ENCODE measurements around the gene VEGFB.
A peak's percentile ranks its signal among the peaks of the same experiment; 100 is the strongest.

The VEGFB gene

DNA sequence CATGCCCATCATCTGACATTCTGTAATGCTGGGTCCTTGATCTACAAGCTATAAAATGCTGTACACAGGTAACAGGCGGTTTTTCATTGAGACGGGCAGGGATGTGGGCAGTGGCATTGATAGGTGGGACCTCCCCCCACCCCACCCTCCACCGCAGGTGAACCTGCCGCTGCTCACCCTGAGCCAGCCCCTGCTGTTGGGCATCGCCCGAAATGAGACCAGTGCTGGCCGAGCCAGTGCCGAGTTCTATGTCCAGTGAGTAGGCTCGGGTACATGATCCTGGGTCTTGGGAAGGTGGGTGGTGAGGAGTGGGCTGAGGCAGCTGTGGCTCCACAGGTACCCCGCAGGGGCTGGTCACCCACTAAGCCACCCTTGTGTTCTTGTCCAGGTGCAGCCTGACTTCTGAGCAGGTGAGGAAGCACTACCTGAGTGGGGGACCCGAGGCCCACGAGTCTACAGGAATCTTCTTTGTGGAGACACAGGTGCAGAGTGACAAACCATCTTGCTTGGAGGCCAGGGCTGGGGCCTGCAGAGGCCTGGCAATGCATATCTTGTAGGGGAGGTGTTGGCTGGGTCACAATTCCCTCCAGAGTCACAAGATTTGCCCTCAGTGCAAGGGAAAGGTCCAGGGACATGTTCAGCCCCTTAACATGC lies 5.2 kb upstream of the VEGFB start:
- DNase-seq (ENCODE audit: extremely low read depth, low read depth): no peak
- TF ChIP-seq, protein P1, sequence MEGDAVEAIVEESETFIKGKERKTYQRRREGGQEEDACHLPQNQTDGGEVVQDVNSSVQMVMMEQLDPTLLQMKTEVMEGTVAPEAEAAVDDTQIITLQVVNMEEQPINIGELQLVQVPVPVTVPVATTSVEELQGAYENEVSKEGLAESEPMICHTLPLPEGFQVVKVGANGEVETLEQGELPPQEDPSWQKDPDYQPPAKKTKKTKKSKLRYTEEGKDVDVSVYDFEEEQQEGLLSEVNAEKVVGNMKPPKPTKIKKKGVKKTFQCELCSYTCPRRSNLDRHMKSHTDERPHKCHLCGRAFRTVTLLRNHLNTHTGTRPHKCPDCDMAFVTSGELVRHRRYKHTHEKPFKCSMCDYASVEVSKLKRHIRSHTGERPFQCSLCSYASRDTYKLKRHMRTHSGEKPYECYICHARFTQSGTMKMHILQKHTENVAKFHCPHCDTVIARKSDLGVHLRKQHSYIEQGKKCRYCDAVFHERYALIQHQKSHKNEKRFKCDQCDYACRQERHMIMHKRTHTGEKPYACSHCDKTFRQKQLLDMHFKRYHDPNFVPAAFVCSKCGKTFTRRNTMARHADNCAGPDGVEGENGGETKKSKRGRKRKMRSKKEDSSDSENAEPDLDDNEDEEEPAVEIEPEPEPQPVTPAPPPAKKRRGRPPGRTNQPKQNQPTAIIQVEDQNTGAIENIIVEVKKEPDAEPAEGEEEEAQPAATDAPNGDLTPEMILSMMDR (IDR thresholded peaks at IDR 0.05; ENCODE audit: low read depth, low read length): no peak

DNA sequence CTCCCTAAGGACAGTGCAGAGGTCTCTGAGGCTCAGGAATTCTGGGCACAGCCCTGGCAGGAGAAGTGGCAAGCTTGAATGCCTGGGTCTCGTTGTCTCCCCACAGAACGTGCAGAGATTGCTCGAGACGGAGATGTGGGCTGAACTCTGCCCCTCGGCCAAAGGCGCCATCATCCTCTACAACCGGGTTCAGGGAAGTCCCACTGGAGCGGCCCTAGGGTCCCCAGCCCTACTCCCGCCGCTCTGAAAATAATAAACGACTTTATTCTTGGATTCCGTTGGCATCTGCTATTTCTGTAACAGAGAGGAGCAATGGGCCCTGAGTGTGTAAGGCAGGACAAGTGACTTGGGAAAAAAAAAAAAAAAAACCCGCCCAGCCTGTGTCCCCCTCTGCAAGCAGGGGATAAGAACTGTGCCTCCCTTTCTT lies 4.6 kb upstream of the VEGFB start:
- TF ChIP-seq, protein P1 (IDR thresholded peaks at IDR 0.05; ENCODE audit: low read depth, low read length): no peak
- no peak for DNase-seq (ENCODE audit: extremely low read depth, low read depth)

DNA sequence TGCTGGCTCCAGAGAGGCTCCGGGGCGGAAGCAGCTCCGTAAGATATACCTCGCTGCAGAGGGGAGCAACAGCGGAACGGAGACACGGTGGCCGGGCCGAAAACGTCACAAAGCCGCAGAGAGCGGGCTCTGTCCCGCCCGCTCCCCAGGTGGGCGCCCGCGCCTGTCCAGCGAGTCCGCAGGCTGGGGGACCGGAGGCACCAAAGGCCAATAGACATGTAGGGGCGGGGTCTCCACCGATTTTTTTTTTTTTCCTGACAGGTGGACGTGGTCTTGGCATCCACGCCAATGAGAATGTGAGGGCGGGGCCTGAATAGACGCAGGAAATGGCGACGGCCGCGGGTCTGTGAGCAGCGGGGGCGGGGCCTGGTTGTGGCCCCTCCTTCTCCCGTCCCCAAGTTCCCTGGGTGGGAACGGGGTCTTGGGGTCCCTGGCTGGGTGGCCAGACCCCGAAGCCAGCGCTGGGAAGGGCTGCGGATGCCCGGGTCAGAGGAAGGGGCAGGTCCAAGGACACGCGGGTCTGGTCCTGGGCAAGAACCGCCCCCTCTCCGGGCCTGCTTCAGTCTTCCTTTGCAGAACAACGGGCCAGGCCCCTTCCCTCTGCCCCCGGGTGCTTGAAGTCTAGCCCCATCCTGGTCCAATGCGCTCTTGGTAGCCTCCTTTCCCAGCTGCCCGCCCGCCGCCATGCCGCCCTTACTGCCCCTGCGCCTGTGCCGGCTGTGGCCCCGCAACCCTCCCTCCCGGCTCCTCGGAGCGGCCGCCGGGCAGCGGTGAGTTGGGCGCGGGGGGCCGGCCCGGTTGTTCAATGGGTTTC lies 4.0 kb upstream of the VEGFB start, which contains the start of gene DNAJC4:
TSS of gene DNAJC4 (plus strand) at position 378 of the 814 bp plus-strand sequence. CDS start at position 685, 307 bp downstream.
- TF ChIP-seq, protein P1 (IDR thresholded peaks at IDR 0.05; ENCODE audit: low read depth, low read length): no peak
- peak; percentile 45 for DNase-seq (ENCODE audit: extremely low read depth, low read depth)

DNA sequence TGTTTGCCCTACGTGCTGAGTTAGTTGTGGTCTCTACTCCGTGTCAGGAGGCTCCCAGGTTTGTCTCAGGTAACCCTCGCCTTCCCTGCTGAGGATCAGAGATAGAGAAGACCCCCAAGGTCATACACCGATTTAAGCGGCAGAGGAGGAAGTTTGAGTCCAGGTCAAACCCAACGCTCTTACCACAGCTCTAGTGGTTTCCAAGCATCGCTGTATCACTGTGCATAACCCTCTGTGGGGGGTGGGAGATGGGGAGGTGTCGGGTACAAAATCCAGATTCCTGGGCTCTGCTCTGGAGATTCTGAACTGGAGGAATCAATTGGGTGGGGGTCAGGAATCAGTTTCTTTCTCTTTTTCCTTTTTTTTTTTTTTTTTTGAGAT lies 3.4 kb upstream of the VEGFB start:
- TF ChIP-seq, protein P1 (IDR thresholded peaks at IDR 0.05; ENCODE audit: low read depth, low read length): no peak
- DNase-seq (ENCODE audit: extremely low read depth, low read depth): no peak

DNA sequence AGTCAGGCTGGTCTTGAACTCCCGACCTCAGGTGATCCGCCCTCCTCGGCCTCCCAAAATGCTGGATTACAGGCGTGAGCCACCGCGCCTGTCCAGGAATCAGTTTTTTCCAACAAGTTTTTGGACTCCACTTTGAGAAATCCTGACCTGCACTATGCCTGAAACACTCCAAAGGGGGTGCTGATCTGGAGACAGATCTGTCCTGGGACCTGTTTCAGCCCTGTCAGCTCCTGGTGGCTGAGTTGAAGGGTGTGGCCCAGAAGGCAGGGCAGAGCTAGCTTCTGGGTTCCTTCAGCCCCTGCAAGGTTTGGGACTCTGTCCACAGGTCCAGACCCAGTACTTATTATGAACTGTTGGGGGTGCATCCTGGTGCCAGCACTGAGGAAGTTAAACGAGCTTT lies 2.8 kb upstream of the VEGFB start:
- TF ChIP-seq, protein P1 (IDR thresholded peaks at IDR 0.05; ENCODE audit: low read depth, low read length): no peak
- no peak for DNase-seq (ENCODE audit: extremely low read depth, low read depth)

DNA sequence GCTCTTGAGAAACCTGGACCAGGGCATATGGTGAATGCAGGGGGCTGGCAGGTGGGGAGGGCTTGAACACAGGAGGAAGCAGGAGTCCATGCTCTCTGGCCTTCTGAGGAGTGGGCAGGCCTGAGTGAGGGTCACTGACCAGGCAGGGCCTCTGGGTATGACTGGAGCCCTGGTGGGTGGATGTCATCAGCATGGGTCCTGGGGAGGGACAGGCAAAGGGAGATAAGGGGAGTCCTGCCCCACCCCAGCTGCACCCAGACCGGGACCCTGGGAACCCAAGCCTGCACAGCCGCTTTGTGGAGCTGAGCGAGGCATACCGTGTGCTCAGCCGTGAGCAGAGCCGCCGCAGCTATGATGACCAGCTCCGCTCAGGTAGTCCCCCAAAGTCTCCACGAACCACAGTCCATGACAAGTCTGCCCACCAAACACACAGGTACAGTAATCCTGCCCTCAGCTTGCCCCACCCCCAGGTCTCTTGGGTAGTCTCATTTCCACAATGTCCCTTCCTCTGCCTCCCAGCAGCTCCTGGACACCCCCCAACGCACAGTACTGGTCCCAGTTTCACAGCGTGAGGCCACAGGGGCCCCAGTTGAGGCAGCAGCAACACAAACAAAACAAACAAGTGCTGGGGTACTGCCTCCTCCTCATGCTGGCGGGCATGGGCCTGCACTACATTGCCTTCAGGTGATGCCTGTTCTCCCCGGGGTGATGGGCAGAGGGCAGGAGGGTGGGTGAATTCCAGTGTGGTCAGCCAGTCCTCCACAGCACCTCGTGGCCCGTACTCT lies 2.0 kb upstream of the VEGFB start:
- DNase-seq (ENCODE audit: extremely low read depth, low read depth): no peak
- TF ChIP-seq, protein P1 (IDR thresholded peaks at IDR 0.05; ENCODE audit: low read depth, low read length): no peak
